Sigmoid colon (tissue), 7 donors: ENCODE data around the gene PPP1R1A. TPM values are rescaled to one million over a fixed set of nuclear protein-coding genes. Genes with fewer than 3 reads are reported as not detected.

Experiments used
- DNase-seq: peaks from one replicate; pipeline ENCODE4 v3.0.0-alpha.2; 2019
- H3K27ac ChIP-seq, 4 donors: fragments of 200-600 bp; sonication (generic); one replicate each; pipeline ENCODE4 v1.5.1; 2016 to 2019; ENCODE audit warnings: mild to moderate bottlenecking in 1 of 4
- H3K27me3 ChIP-seq, 3 donors: fragments of 200-600 bp; sonication (generic); one replicate each; pipeline ENCODE4 v1.5.1; 2019; ENCODE audit warnings: mild to moderate bottlenecking in 1 of 3
- H3K36me3 ChIP-seq, 4 donors: fragments of 200-600 bp; sonication (generic); one replicate each; pipeline ENCODE4 v1.5.1; 2016 to 2019
- H3K4me1 ChIP-seq, 4 donors: fragments of 200-600 bp; sonication (generic); one replicate each; pipeline ENCODE4 v1.5.1; 2017 to 2019
- H3K4me3 ChIP-seq, 4 donors: fragments of 200-600 bp; sonication (generic); one replicate each; pipeline ENCODE4 v1.5.1; 2017 to 2019; ENCODE audit warnings: mild to moderate bottlenecking in 2 of 4, moderate library complexity in 1 of 4
- H3K9me3 ChIP-seq, 4 donors: fragments of 200-600 bp in 3 of 4; sonication (generic) in 3 of 4; one replicate each; pipeline versions ENCODE4 v1.5.1 to v1.6.1; 2013 to 2019
- CTCF ChIP-seq, 4 experiments: fragments of 450-650 bp in 3 of 4; fragments of 200-600 bp in 1 of 4; IDR thresholded peaks; one replicate each; pipeline ENCODE4 v1.5.1; 2016 to 2019; ENCODE audit warnings: antibody characterized with exemption in 4 of 4, mild to moderate bottlenecking in 3 of 4, moderate library complexity in 2 of 4
- EP300 ChIP-seq, 4 donors: sonication (generic); formaldehyde crosslinking; IDR thresholded peaks; one replicate each; pipeline ENCODE4 v1.6.1; 2017; ENCODE audit warnings: antibody characterized with exemption in 4 of 4
- POLR2A ChIP-seq, 2 donors: fragments of 450-650 bp; IDR thresholded peaks; one replicate each; pipeline ENCODE4 v1.6.1; 2016; ENCODE audit warnings: antibody characterized with exemption in 2 of 2, mild to moderate bottlenecking in 2 of 2, moderate library complexity in 2 of 2
- POLR2AphosphoS5 ChIP-seq, 4 donors: sonication (generic); formaldehyde crosslinking; IDR thresholded peaks; one replicate each; pipeline ENCODE4 v1.6.1; 2017; ENCODE audit warnings: antibody characterized with exemption in 4 of 4
- WGBS, 2 donors: extraction: QIAGEN DNeasy Blood & Tissue Kit; methylation state at CpG; one replicate each; pipeline ENCODE4 v1.1.7; 2013; 5-methylcytosine and 5-hydroxymethylcytosine counted together
- intact Hi-C: fragments of 100-400 bp; cut with DNase I; formaldehyde crosslinking; loops from one replicate; pipeline ENCODE4 v1.15.1; 2023
- polyA plus RNA-seq, 3 donors: library from polyadenylated mRNA; stranded (reverse); fragments of 200-250 nt; gene quantifications; one replicate each; pipeline ENCODE4 v1.2.3, GENCODE V29; 2013
- total RNA-seq, 4 donors: library from RNA; depleted of rRNA; stranded (reverse); fragments of >200 nt; gene quantifications; one replicate each; pipeline ENCODE4 v1.1.0, GENCODE V29; 2016
- donor health status: healthy with polysubstance abuse.
- donor health status: Bipolar disorder and iron deficiency.
- donor health status: healthy.

Gene PPP1R1A
- total and polyA plus RNA-seq, 7 donors = 0.92 to 48.9 (median 17.5) TPM

GRCh38 chr12:54535474-54535873, 53.0 kb downstream of the PPP1R1A start:
- intact Hi-C loops = no loop called here
- Histone ChIP-seq H3K4me3 (no peak overlapping the region), H3K36me3 (peaks cover 10 to 94% (median 40%) of the 10 kb centered on the region in 4 donors), H3K9me3 (no peaks in the 10 kb centered on the region), H3K4me1 (no peaks in the 10 kb centered on the region), H3K27me3 (no peaks in the 10 kb centered on the region), H3K27ac (no peak overlapping the region)
- DNase-seq = no peak
- TF ChIP-seq EP300 (IDR thresholded peaks at IDR 0.05) (no peak), POLR2A (IDR thresholded peaks at IDR 0.05) (no peak), POLR2AphosphoS5 (IDR thresholded peaks at IDR 0.05) (no peak), CTCF (IDR thresholded peaks at IDR 0.05) (no peak)

GRCh38 chr12:54529581-54529980, 58.9 kb downstream of the PPP1R1A start:
- Histone ChIP-seq H3K4me1 (no peaks in the 10 kb centered on the region), H3K4me3 (no peak overlapping the region), H3K27ac (no peak overlapping the region), H3K27me3 (no peaks in the 10 kb centered on the region), H3K9me3 (no peaks in the 10 kb centered on the region), H3K36me3 (peaks cover 15 to 96% (median 57%) of the 10 kb centered on the region in 4 donors)
- TF ChIP-seq POLR2A (IDR thresholded peaks at IDR 0.05) (no peak), EP300 (IDR thresholded peaks at IDR 0.05) (no peak), CTCF (IDR thresholded peaks at IDR 0.05) (no peak), POLR2AphosphoS5 (IDR thresholded peaks at IDR 0.05) (no peak)
- intact Hi-C loops = loop anchor here (5.0 kb wide), 1 partner anchor 43 kb away; no protein-coding TSS in a partner anchor
- 92 to 96% methylated on average over 4 of the region's 4 CpGs for WGBS, 2 donors
- no peak for DNase-seq

Other genes with a start within 250 kb of the PPP1R1A start
- under 1 TPM in 1 of 4 donors, not detected in 3; 0.54 TPM for gene GPR84, start 224.2 kb downstream of the PPP1R1A start, total RNA-seq
- under 1 TPM; 0.60 to 0.92 (median 0.69) TPM for gene GPR84, start 224.2 kb downstream of the PPP1R1A start, polyA plus RNA-seq
- gene ZNF385A, start 203.9 kb downstream of the PPP1R1A start, total RNA-seq = 10 to 100 TPM in 2 of 4 donors, 1 to 10 TPM in 2; 5.6 to 18.6 (median 10.6) TPM
- 10 to 100 TPM in 1 of 3 donors, 1 to 10 TPM in 2; 4.4 to 19.2 (median 7.0) TPM for gene ZNF385A, start 203.9 kb downstream of the PPP1R1A start, polyA plus RNA-seq
- gene ITGA5, start 169.4 kb downstream of the PPP1R1A start, total RNA-seq = 100 to 1,000 TPM; 200 to 765 (median 459) TPM
- gene ITGA5, start 169.4 kb downstream of the PPP1R1A start, polyA plus RNA-seq = 10 to 100 TPM in 1 of 3 donors, 1 to 10 TPM in 2; 7.4 to 92.7 (median 7.8) TPM
- gene GTSF1, start 115.1 kb downstream of the PPP1R1A start, total RNA-seq = not detected
- gene GTSF1, start 115.1 kb downstream of the PPP1R1A start, polyA plus RNA-seq = 1 to 10 TPM in 2 of 3 donors, not detected in 1; 1.4 to 3.6 TPM
- gene NCKAP1L, start 90.9 kb downstream of the PPP1R1A start, total RNA-seq = 10 to 100 TPM; 35.0 to 99.7 (median 53.8) TPM
- 10 to 100 TPM in 1 of 3 donors, 1 to 10 TPM in 2; 5.4 to 25.9 (median 7.2) TPM for gene NCKAP1L, start 90.9 kb downstream of the PPP1R1A start, polyA plus RNA-seq
- gene PDE1B, start 39.1 kb downstream of the PPP1R1A start, total RNA-seq = 10 to 100 TPM in 3 of 4 donors, 1 to 10 TPM in 1; 6.4 to 24.4 (median 15.1) TPM
- gene PDE1B, start 39.1 kb downstream of the PPP1R1A start, polyA plus RNA-seq = 1 to 10 TPM; 1.6 to 3.9 (median 1.8) TPM
- gene LACRT, start 46.2 kb upstream of the PPP1R1A start, total RNA-seq = not detected
- gene LACRT, start 46.2 kb upstream of the PPP1R1A start, polyA plus RNA-seq = not detected
- not detected for gene DCD, start 59.7 kb upstream of the PPP1R1A start, total RNA-seq
- gene DCD, start 59.7 kb upstream of the PPP1R1A start, polyA plus RNA-seq = not detected